ENCODE data around the gene ANKRD27. TPM values are rescaled to one million over a fixed set of nuclear protein-coding genes. Genes with fewer than 3 reads are reported as not detected.

Gene ANKRD27
- total RNA-seq, 1 donor from 2014 or later: 24.9 TPM

DNA sequence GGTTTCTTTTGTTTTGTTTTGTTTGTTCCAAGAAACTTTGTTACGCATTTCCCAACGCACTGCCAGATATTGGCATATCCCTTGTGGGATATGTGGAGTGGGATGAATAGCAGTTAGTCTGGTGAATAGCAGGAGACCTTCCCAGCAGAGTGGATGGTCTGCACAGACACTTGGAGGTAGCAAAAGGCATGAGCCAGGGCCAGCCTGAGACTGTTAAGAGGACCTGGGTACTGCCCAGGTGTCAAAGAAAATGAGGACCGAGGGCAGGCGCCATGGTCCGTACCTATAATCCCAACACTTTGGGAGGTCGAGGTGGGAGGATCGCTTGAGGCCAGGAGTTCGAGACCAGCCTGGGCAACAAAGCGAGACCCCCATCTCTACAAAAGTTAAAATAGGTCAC lies 107.5 kb downstream of the ANKRD27 start:
- Mint-ChIP-seq H3K27me3 (ENCODE audit: insufficient read depth, low read depth) (peaks cover 9% of the 10 kb centered on the region), H3K4me3 (no peak overlapping the region), H3K27ac (no peak overlapping the region), H3K4me1 (no peaks in the 10 kb centered on the region), H3K36me3 (no peaks in the 10 kb centered on the region), H3K9me3 (no peaks in the 10 kb centered on the region)
- Histone ChIP-seq H3K27ac (no peak overlapping the region), H3F3A (ENCODE audit: low read depth) (no peaks in the 10 kb centered on the region), H3K36me3 (no peaks in the 10 kb centered on the region), H4K20me1 (ENCODE audit: low read depth) (no peaks in the 10 kb centered on the region), H3K79me2 (ENCODE audit: low read depth) (no peaks in the 10 kb centered on the region), H3K4me2 (no peak overlapping the region), H3K9ac (no peak overlapping the region), H3K27me3 (no peaks in the 10 kb centered on the region), H2AFZ (replicated peaks) (no peak overlapping the region), H3K4me1 (no peaks in the 10 kb centered on the region), H3K4me3 (no peak overlapping the region), H3K9me3 (ENCODE audit: low read depth) (no peaks in the 10 kb centered on the region)
- TF ChIP-seq EZH2 (IDR thresholded peaks at IDR 0.05): no peak
- no peak for TF ChIP-seq EZH2phosphoT487 (IDR thresholded peaks at IDR 0.05)
- DNase-seq (ENCODE audit: low spot score): no peak

DNA sequence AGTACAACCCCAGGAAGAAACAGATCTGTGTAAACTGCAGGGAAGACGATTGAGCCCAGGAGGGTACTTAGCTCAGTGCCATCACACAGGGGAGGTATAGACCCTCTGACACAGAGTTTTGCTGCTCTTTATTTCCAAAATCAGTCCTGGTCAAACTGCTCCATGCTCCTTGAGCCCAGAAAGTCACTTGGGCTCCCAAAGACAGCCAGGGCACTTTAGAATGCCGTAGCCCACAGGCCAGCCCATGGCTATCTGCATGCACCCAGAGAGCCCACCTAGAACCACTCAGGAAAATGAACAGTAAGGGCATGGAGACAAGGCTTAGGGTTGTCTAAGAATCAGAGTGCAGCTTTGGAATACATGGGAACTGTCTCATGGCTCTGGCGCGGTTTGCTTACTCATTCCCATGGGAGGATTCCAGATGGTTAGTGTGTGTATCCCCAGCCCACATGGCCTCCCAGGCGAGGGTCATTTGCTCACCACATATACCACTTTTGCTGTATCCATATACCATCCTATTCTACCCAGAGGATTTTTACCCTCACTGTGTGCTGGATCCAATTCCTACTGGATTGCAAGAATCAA lies 108.6 kb downstream of the ANKRD27 start:
- H3K4me1 Mint-ChIP-seq: no peaks in the 10 kb centered on the region
- H3K27me3 Mint-ChIP-seq (ENCODE audit: insufficient read depth, low read depth): peaks cover 9% of the 10 kb centered on the region
- Histone ChIP-seq H3K36me3 (no peaks in the 10 kb centered on the region), H3F3A (ENCODE audit: low read depth) (no peaks in the 10 kb centered on the region), H3K4me1 (no peaks in the 10 kb centered on the region), H2AFZ (replicated peaks) (no peak overlapping the region), H3K4me2 (no peak overlapping the region), H3K27ac (no peak overlapping the region), H3K79me2 (ENCODE audit: low read depth) (no peaks in the 10 kb centered on the region), H3K4me3 (no peak overlapping the region), H3K27me3 (no peaks in the 10 kb centered on the region), H3K9me3 (ENCODE audit: low read depth) (no peaks in the 10 kb centered on the region), H3K9ac (no peak overlapping the region), H4K20me1 (ENCODE audit: low read depth) (no peaks in the 10 kb centered on the region)
- H3K27ac Mint-ChIP-seq: no peak overlapping the region
- TF ChIP-seq EZH2 (IDR thresholded peaks at IDR 0.05) (no peak), CTCF (IDR thresholded peaks at IDR 0.05) (no peak), EZH2phosphoT487 (IDR thresholded peaks at IDR 0.05) (no peak)
- H3K4me3 Mint-ChIP-seq: no peak overlapping the region
- no peak for DNase-seq (ENCODE audit: low spot score)
- no peaks in the 10 kb centered on the region for H3K9me3 Mint-ChIP-seq
- no peaks in the 10 kb centered on the region for H3K36me3 Mint-ChIP-seq

- H3K36me3 Mint-ChIP-seq: no peaks in the 10 kb centered on the region
- no peak for TF ChIP-seq EZH2phosphoT487 (IDR thresholded peaks at IDR 0.05)
- no peak for TF ChIP-seq CTCF (IDR thresholded peaks at IDR 0.05)
- TF ChIP-seq EZH2 (IDR thresholded peaks at IDR 0.05): no peak
- no peaks in the 10 kb centered on the region for H3K79me2 ChIP-seq (ENCODE audit: low read depth)
- H3K4me2 ChIP-seq: no peak overlapping the region
- no peak overlapping the region for H3K27ac ChIP-seq
- H4K20me1 ChIP-seq (ENCODE audit: low read depth): no peaks in the 10 kb centered on the region
- no peak overlapping the region for H3K4me3 Mint-ChIP-seq
- no peak for DNase-seq (ENCODE audit: low spot score)
- H3K9me3 Mint-ChIP-seq: no peaks in the 10 kb centered on the region
- no peaks in the 10 kb centered on the region for H3F3A ChIP-seq (ENCODE audit: low read depth)
- no peaks in the 10 kb centered on the region for H3K4me1 ChIP-seq
- no peak overlapping the region for H3K27ac Mint-ChIP-seq
- H3K9me3 ChIP-seq (ENCODE audit: low read depth): no peaks in the 10 kb centered on the region
- no peak overlapping the region for H2AFZ ChIP-seq (replicated peaks)
- H3K4me3 ChIP-seq: no peak overlapping the region
- no peaks in the 10 kb centered on the region for H3K27me3 ChIP-seq
- H3K9ac ChIP-seq: no peak overlapping the region
- H3K36me3 ChIP-seq: no peaks in the 10 kb centered on the region
- H3K27me3 Mint-ChIP-seq (ENCODE audit: insufficient read depth, low read depth): peaks cover 6% of the 10 kb centered on the region
- H3K4me1 Mint-ChIP-seq: peaks cover 4% of the 10 kb centered on the region
Measured at GRCh38 chr19:32563761-32564160, 111.2 kb downstream of the ANKRD27 start.

- Mint-ChIP-seq H3K27me3 (ENCODE audit: insufficient read depth, low read depth) (no peaks in the 10 kb centered on the region), H3K4me1 (peaks cover 4% of the 10 kb centered on the region), H3K4me3 (no peak overlapping the region), H3K36me3 (no peaks in the 10 kb centered on the region), H3K27ac (peak overlapping the region; percentile 16), H3K9me3 (no peaks in the 10 kb centered on the region)
- DNase-seq (ENCODE audit: low spot score): peak; percentile 42
- Histone ChIP-seq H3K4me3 (no peak overlapping the region), H3K79me2 (ENCODE audit: low read depth) (no peaks in the 10 kb centered on the region), H3F3A (ENCODE audit: low read depth) (peaks cover 8% of the 10 kb centered on the region), H3K9ac (no peak overlapping the region), H3K9me3 (ENCODE audit: low read depth) (no peaks in the 10 kb centered on the region), H3K27me3 (no peaks in the 10 kb centered on the region), H3K36me3 (no peaks in the 10 kb centered on the region), H3K4me1 (no peaks in the 10 kb centered on the region), H4K20me1 (ENCODE audit: low read depth) (no peaks in the 10 kb centered on the region), H2AFZ (replicated peaks) (no peak overlapping the region), H3K27ac (no peak overlapping the region), H3K4me2 (no peak overlapping the region)
- no peak for TF ChIP-seq EZH2 (IDR thresholded peaks at IDR 0.05)
- no peak for TF ChIP-seq CTCF (IDR thresholded peaks at IDR 0.05)
- no peak for TF ChIP-seq EZH2phosphoT487 (IDR thresholded peaks at IDR 0.05)
Measured at GRCh38 chr19:32558607-32559228, 116.3 kb downstream of the ANKRD27 start.
